Tibial nerve (tissue), 4 donors: ENCODE results near the gene IL17B.

Experiments
- EP300 ChIP-seq, 2 donors: sonication (generic); formaldehyde crosslinking; IDR thresholded peaks; one replicate each; pipeline ENCODE4 v1.6.1; 2017; ENCODE audit warnings: antibody characterized with exemption in 2 of 2, mild to moderate bottlenecking in 1 of 2
- POLR2A ChIP-seq, 2 donors: fragments of 450-650 bp; IDR thresholded peaks; one replicate each; pipeline ENCODE4 v1.6.1; 2017; ENCODE audit warnings: antibody characterized with exemption in 2 of 2, mild to moderate bottlenecking in 2 of 2, moderate library complexity in 2 of 2
- TF ChIP-seq, protein P1 (sequence below), 5 experiments: fragments of 200-600 bp in 3 of 5; fragments of 450-650 bp in 2 of 5; sonication (generic) in 3 of 5; IDR thresholded peaks; one replicate each; pipeline ENCODE4 v1.5.1; 2016 to 2019; ENCODE audit warnings: antibody characterized with exemption in 5 of 5, mild to moderate bottlenecking in 3 of 5, moderate library complexity in 2 of 5

DNA sequence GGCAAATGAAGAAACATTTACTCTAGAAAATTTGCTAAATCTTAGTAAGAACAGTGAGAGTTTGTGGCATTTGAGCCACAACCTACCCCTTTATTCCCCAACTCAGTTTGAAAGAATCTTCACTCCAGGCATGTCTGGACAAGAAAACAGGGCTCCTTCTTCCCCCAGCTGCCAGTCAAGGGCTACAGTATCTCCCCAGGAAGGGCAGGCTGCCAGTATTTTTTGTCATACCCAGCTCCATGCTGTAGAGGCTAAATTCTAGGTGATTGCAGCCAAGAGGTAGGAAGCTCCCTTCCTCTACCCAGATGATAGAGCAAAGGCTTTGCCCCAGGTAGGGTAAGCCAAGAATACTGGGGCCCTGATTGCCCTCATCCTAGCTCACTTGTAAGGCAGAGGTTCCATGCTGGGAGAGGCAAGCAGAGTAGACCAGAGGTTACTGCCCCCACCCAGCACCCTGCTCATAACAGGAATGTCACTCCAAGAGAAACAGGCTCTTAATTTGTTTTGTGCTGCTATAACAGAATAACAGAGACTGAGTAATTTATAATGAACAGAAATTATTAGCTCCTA is 53.8 kb downstream of the IL17B start:
- TF ChIP-seq POLR2A (IDR thresholded peaks at IDR 0.05) (no peak), EP300 (IDR thresholded peaks at IDR 0.05) (no peak)
- TF ChIP-seq, protein P1, sequence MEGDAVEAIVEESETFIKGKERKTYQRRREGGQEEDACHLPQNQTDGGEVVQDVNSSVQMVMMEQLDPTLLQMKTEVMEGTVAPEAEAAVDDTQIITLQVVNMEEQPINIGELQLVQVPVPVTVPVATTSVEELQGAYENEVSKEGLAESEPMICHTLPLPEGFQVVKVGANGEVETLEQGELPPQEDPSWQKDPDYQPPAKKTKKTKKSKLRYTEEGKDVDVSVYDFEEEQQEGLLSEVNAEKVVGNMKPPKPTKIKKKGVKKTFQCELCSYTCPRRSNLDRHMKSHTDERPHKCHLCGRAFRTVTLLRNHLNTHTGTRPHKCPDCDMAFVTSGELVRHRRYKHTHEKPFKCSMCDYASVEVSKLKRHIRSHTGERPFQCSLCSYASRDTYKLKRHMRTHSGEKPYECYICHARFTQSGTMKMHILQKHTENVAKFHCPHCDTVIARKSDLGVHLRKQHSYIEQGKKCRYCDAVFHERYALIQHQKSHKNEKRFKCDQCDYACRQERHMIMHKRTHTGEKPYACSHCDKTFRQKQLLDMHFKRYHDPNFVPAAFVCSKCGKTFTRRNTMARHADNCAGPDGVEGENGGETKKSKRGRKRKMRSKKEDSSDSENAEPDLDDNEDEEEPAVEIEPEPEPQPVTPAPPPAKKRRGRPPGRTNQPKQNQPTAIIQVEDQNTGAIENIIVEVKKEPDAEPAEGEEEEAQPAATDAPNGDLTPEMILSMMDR (IDR thresholded peaks at IDR 0.05): no peak
